GM12801 (cell line): ENCODE data around the gene ABCC9.

ENCODE experiments used
- CTCF ChIP-seq: IDR thresholded peaks from one replicate; pipeline ENCODE4 v1.5.1; 2011; ENCODE audit warnings: control low read depth; ENCODE audit not compliant: insufficient read length; ENCODE audit errors: extremely low read depth

Gene ABCC9

GRCh38 chr12:21843795-21844194, 97.4 kb downstream of the ABCC9 start:
- no peak for TF ChIP-seq CTCF

- TF ChIP-seq CTCF, result no peak
These were observed 101.5 kb downstream of the ABCC9 start for GRCh38 chr12:21839776-21840175.

GRCh38 chr12:21837847-21838246, 103.4 kb downstream of the ABCC9 start:
- TF ChIP-seq CTCF, result no peak

- TF ChIP-seq CTCF, result no peak
These were observed 109.4 kb downstream of the ABCC9 start for GRCh38 chr12:21831791-21832344.

- no peak for TF ChIP-seq CTCF
These were observed 112.4 kb downstream of the ABCC9 start for GRCh38 chr12:21828779-21829178.

GRCh38 chr12:21828136-21828775, 113.0 kb downstream of the ABCC9 start:
- TF ChIP-seq CTCF, result no peak

GRCh38 chr12:21827083-21827482, 114.1 kb downstream of the ABCC9 start:
- no peak for TF ChIP-seq CTCF
